Loucy (cell line): ENCODE measurements around the gene ARL16.

ENCODE experiments used
- H2AFZ ChIP-seq: fragments of 200-600 bp; sonication (generic); 2 replicates; pipeline ENCODE4 v1.6.0; 2016; ENCODE audit warnings: antibody characterized with exemption, mild to moderate bottlenecking, low read length, moderate library complexity
- H3F3A ChIP-seq: fragments of 200-600 bp; 2 replicates; pipeline ENCODE4 v1.6.0; 2016; ENCODE audit warnings: antibody characterized with exemption, low read depth, mild to moderate bottlenecking
- H3K27me3 ChIP-seq: fragments of 200-600 bp; sonication (generic); 2 replicates; pipeline ENCODE4 v1.6.1; 2014; ENCODE audit warnings: low read length, mild to moderate bottlenecking; ENCODE audit not compliant: insufficient read depth, poor library complexity, severe bottlenecking
- H3K36me3 ChIP-seq: fragments of 200-600 bp; sonication (generic); 2 replicates; pipeline ENCODE4 v1.6.1; 2016; ENCODE audit warnings: low read length; ENCODE audit not compliant: insufficient read depth
- H3K4me1 ChIP-seq: fragments of 200-600 bp; sonication (generic); 2 replicates; pipeline ENCODE4 v1.5.1; 2014; ENCODE audit warnings: low read length, mild to moderate bottlenecking; ENCODE audit not compliant: insufficient read depth, poor library complexity, severe bottlenecking
- H3K4me2 ChIP-seq: fragments of 200-600 bp; sonication (generic); 2 replicates; pipeline ENCODE4 v1.6.0; 2014; ENCODE audit warnings: antibody characterized with exemption, low read length, low read depth, mild to moderate bottlenecking; ENCODE audit not compliant: poor library complexity, severe bottlenecking
- H3K4me3 ChIP-seq: fragments of 200-600 bp; sonication (generic); 2 replicates; pipeline ENCODE4 v1.5.1; 2014; ENCODE audit warnings: low read length, mild to moderate bottlenecking, mixed read lengths; ENCODE audit not compliant: poor library complexity, severe bottlenecking
- H3K79me2 ChIP-seq: fragments of 200-600 bp; sonication (generic); 2 replicates; pipeline ENCODE4 v1.6.1; 2014; ENCODE audit warnings: low read length; ENCODE audit not compliant: insufficient read depth
- H3K9ac ChIP-seq: fragments of 200-600 bp; sonication (generic); 2 replicates; pipeline ENCODE4 v1.6.0; 2014; ENCODE audit warnings: mild to moderate bottlenecking, low read depth, low read length, moderate library complexity; ENCODE audit not compliant: poor library complexity, severe bottlenecking
- H3K9me2 ChIP-seq: fragments of 200-600 bp; sonication (generic); replicated peaks from 2 replicates; pipeline ENCODE4 v1.6.1; 2016; ENCODE audit warnings: low read depth, low read length, mixed read lengths
- H3K9me3 ChIP-seq: fragments of 200-600 bp; sonication (generic); 2 replicates; pipeline ENCODE4 v1.6.1; 2014; ENCODE audit warnings: mild to moderate bottlenecking, antibody characterized with exemption, low read length, low read depth; ENCODE audit not compliant: insufficient read depth
- H4K20me1 ChIP-seq: fragments of 200-600 bp; sonication (generic); 2 replicates; pipeline ENCODE4 v1.6.0; 2014; ENCODE audit warnings: antibody characterized with exemption, low read length, mild to moderate bottlenecking; ENCODE audit not compliant: insufficient read depth, poor library complexity, severe bottlenecking
- CTCF ChIP-seq: fragments of 200-600 bp; sonication (generic); conservative IDR thresholded peaks from 2 replicates; pipeline ENCODE4 v1.5.1; 2014; ENCODE audit warnings: mild to moderate bottlenecking, antibody characterized with exemption, low read length
- EZH2phosphoT487 ChIP-seq: fragments of 200-600 bp; IDR thresholded peaks from 2 replicates; pipeline ENCODE4 v1.6.1; 2018; ENCODE audit warnings: antibody characterized with exemption, mild to moderate bottlenecking, moderate library complexity, borderline replicate concordance

ARL16 gene

GRCh38 chr17:81681672-81682071 lies 1.9 kb downstream of the ARL16 start:
- no peak overlapping the region for H3K4me3 ChIP-seq
- H3K9me2 ChIP-seq, result no peaks in the 10 kb centered on the region
- no peak overlapping the region for H2AFZ ChIP-seq
- H3K9ac ChIP-seq, result peak overlapping the region; percentile 91
- peaks cover 60% of the 10 kb centered on the region for H3K79me2 ChIP-seq
- H4K20me1 ChIP-seq, result peaks cover 20% of the 10 kb centered on the region
- TF ChIP-seq EZH2phosphoT487 (no peak), CTCF (no peak)
- H3K36me3 ChIP-seq, result peaks cover 6% of the 10 kb centered on the region; the same call in 1 of the 2 replicates
- no peaks in the 10 kb centered on the region for H3K27me3 ChIP-seq
- H3F3A ChIP-seq, result no peaks in the 10 kb centered on the region
- peaks cover 15% of the 10 kb centered on the region for H3K4me1 ChIP-seq
- no peaks in the 10 kb centered on the region for H3K9me3 ChIP-seq
- H3K4me2 ChIP-seq, result peak overlapping the region; percentile 86

- H3K4me1 ChIP-seq, result peaks cover 9% of the 10 kb centered on the region
- H3K4me2 ChIP-seq, result no peak overlapping the region
- H3K9ac ChIP-seq, result no peak overlapping the region
- no peaks in the 10 kb centered on the region for H3K27me3 ChIP-seq
- no peaks in the 10 kb centered on the region for H3K36me3 ChIP-seq
- no peaks in the 10 kb centered on the region for H3K9me2 ChIP-seq
- no peak for TF ChIP-seq EZH2phosphoT487
- TF ChIP-seq CTCF, result no peak
- peaks cover 45% of the 10 kb centered on the region for H3K79me2 ChIP-seq
- H3F3A ChIP-seq, result no peaks in the 10 kb centered on the region
- H4K20me1 ChIP-seq, result peaks cover 14% of the 10 kb centered on the region
- no peak overlapping the region for H3K4me3 ChIP-seq
- no peak overlapping the region for H2AFZ ChIP-seq
- no peaks in the 10 kb centered on the region for H3K9me3 ChIP-seq
Observed at GRCh38 chr17:81680150-81680549, 3.4 kb downstream of the ARL16 start.

GRCh38 chr17:81676906-81677305 lies 6.7 kb downstream of the ARL16 start:
- Histone ChIP-seq H3K9me3 (no peaks in the 10 kb centered on the region), H3K4me1 (no peaks in the 10 kb centered on the region), H3K4me3 (no peak overlapping the region), H3K9me2 (no peaks in the 10 kb centered on the region), H3K79me2 (peaks cover 17% of the 10 kb centered on the region; the same call in 1 of the 2 replicates), H2AFZ (no peak overlapping the region), H3F3A (no peaks in the 10 kb centered on the region), H4K20me1 (peaks cover 2% of the 10 kb centered on the region), H3K36me3 (peaks cover 15% of the 10 kb centered on the region; the same call in 1 of the 2 replicates), H3K9ac (no peak overlapping the region), H3K27me3 (no peaks in the 10 kb centered on the region), H3K4me2 (no peak overlapping the region)
- TF ChIP-seq EZH2phosphoT487, result no peak
- no peak for TF ChIP-seq CTCF
